Activated CD4-positive, CD25-positive, alpha-beta regulatory T cell treated with anti-CD3 and anti-CD28 coated beads, Interleukin-2, amount 50 U/mL, for 72 hours (primary cell): ENCODE results near the gene IQGAP2.
"Not testable (repeated sequence)": the region's sequence is repeated elsewhere in the genome, so short reads cannot be mapped to it uniquely, and the experiment has no call there.

ENCODE experiments used
- DNase-seq: peaks from one replicate; pipeline ENCODE4 v3.0.0; 2021

Gene IQGAP2, protein sequence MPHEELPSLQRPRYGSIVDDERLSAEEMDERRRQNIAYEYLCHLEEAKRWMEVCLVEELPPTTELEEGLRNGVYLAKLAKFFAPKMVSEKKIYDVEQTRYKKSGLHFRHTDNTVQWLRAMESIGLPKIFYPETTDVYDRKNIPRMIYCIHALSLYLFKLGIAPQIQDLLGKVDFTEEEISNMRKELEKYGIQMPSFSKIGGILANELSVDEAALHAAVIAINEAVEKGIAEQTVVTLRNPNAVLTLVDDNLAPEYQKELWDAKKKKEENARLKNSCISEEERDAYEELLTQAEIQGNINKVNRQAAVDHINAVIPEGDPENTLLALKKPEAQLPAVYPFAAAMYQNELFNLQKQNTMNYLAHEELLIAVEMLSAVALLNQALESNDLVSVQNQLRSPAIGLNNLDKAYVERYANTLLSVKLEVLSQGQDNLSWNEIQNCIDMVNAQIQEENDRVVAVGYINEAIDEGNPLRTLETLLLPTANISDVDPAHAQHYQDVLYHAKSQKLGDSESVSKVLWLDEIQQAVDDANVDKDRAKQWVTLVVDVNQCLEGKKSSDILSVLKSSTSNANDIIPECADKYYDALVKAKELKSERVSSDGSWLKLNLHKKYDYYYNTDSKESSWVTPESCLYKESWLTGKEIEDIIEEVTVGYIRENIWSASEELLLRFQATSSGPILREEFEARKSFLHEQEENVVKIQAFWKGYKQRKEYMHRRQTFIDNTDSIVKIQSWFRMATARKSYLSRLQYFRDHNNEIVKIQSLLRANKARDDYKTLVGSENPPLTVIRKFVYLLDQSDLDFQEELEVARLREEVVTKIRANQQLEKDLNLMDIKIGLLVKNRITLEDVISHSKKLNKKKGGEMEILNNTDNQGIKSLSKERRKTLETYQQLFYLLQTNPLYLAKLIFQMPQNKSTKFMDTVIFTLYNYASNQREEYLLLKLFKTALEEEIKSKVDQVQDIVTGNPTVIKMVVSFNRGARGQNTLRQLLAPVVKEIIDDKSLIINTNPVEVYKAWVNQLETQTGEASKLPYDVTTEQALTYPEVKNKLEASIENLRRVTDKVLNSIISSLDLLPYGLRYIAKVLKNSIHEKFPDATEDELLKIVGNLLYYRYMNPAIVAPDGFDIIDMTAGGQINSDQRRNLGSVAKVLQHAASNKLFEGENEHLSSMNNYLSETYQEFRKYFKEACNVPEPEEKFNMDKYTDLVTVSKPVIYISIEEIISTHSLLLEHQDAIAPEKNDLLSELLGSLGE (N-terminal part only)

DNA sequence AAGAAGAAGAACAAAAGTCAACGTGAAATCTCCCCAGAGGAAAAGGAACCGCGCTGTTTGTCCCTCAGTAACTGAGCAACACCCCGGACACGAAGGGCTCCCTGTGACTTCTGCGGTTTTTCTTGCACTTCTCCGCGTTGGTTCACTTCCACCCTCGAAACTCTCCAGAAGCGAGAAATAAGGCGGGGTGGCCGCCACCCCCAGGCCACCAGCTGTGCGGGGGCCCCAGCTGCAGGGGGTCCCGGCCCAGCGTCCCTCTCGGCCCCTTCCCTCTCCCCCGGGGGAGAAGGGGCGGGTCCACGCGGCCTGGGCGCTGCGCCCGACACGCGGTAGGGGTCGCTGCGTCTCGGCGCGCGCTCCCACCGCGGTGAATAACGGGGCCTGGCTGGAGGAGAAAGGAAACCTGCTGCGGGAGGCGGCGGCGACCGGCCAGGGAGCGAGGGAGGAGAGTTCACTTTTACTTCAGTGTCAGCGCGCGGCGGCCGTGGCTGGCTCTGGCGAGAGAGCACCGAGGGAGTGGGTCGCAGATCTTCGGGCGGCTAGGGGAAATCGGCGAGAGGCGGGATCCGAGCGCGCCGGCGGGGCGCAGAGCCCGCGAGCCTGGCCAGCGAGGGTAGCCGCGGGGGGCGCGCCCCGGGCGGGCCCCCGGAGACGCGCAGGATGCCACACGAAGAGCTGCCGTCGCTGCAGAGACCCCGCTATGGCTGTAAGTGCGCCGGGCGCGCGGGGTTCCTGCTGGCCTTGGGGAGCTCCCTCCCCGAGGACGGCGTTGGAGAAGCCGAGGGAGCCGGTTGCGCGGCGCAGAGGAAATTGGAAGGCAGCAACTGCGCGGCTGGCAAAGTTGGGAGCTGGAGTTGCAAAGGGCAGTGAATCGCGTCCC lies at the start of gene IQGAP2:
Gene IQGAP2 (plus strand): TSS at position 400 of the 880 bp plus-strand sequence. CDS start 261 bp downstream, at position 661.
- peak; percentile 78 for DNase-seq

DNA sequence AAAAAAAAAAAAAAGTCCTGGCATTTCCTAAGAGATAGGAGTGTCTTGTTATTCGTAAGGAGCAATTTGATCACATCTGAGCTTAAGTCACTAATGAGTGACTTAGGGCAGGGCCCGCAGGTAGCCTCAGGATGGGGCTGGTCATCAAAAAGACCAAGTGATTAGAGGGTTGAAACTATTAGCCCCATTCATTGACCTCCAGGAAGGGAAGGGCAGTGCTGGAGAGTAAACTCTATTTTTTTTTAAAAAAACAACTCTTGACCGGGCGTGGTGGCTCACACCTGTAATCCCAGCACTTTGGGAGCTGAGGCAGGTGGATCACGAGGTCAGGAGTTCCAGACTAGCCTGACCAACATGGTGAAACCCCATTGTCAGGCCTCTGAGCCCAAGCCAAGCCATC lies 46.2 kb upstream of the IQGAP2 start:
- no peak for DNase-seq

GRCh38 chr5:76363352-76364225 lies 39.5 kb upstream of the IQGAP2 start:
- no peak for DNase-seq

GRCh38 chr5:76364226-76364589 lies 38.9 kb upstream of the IQGAP2 start:
- DNase-seq = no peak

- DNase-seq = no peak
Measured at GRCh38 chr5:76365561-76365960, 37.5 kb upstream of the IQGAP2 start.

DNA sequence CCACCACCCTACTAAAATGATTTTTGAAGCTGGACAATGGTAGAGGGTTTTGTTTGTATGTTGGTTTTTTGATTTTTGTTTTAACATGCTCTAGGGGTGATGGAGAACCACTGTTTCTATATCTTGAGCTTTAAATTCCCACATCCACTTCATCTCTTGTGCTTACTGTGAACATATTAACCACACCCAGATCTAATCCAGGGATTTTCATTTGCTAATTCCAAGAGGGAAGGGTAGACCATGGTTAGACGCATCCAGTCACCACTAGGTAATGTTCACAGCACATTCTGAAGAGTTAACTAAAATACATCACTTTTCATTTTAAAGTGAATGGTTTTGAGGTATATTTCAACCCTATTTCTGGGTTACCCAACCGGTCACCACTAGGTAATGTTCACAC lies 36.5 kb upstream of the IQGAP2 start:
- DNase-seq = no peak

- no peak for DNase-seq
Measured at GRCh38 chr5:76367623-76368371, 35.3 kb upstream of the IQGAP2 start.

DNA sequence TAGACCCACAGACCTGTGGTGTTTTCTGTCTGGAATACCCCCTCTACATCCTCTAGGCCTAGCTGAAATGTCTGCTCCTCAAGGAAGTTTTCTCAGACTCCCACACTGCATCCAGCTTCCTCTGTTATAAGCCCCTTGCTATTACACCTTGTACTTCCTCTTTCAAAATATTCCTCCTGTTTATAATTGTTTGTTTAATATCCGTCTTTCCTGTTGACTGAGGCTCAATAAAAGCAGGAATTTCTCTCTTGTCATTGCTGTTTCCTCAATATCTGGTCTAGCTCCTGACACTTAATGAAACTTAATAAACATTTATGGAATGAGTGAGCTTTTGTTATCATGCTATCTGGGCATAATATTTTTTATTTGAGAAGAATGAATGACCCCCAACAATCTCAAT lies 34.1 kb upstream of the IQGAP2 start:
- no peak for DNase-seq

DNA sequence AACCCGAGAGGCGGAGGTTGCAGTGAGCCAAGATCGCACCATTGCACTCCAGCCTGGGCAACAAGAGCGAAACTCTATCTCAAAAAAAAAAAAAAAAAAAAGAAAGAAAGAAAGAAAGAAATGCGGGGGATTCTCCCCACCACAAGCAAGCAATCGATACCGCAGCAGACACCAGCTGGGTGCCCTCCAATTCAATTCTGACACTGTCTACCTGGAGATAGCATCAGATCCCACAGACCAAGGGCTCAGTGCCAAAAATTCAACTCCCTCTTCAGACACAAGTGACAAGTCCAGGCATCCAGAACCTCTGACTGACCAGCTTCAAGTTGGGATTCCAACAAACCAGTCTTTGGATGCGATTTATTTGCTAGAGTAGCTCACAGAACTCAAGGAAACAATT lies 33.4 kb upstream of the IQGAP2 start:
- not testable (repeated sequence) for DNase-seq

GRCh38 chr5:76371960-76372322 lies 31.1 kb upstream of the IQGAP2 start:
- DNase-seq = no peak

DNA sequence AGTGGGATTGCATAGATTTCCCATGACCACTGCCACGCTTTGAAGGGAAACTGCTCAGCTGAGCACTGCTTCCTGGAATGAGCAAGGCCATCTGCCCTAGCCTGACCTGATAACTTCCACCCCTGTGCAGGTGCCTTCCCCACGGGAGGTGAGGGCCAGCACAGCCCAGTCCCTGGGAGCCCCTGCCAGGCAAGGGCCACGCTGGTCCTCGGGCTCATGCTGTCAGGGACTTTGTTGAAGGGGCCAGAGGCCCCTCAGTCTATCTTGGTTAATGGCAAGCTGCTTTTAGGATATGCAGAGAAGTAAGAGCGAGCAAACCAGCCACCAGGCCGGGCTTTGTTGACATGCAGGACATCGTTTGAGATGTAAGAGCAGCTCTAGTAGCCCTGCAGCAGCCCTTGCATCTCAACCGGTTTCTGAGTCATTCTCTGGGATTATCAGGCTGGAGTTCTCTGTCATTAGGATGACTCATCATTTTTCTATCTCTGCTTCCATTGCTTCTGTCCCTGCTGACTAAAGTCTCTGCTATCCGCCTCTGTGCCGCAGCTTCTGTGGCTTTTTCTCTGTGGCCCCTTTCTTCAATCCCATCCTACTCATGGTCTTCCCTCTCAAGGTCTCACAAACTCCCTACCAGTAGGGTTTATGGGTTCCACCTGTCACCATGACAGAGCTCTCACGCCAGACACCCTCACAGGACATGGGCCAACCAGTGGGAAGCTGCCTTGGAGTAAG lies 30.6 kb upstream of the IQGAP2 start:
- no peak for DNase-seq

- DNase-seq = no peak
Measured at GRCh38 chr5:76376148-76376865, 26.8 kb upstream of the IQGAP2 start.

GRCh38 chr5:76376866-76377230 lies 26.2 kb upstream of the IQGAP2 start:
- DNase-seq = no peak

- no peak for DNase-seq
Measured at GRCh38 chr5:76378355-76378754, 24.7 kb upstream of the IQGAP2 start.

DNA sequence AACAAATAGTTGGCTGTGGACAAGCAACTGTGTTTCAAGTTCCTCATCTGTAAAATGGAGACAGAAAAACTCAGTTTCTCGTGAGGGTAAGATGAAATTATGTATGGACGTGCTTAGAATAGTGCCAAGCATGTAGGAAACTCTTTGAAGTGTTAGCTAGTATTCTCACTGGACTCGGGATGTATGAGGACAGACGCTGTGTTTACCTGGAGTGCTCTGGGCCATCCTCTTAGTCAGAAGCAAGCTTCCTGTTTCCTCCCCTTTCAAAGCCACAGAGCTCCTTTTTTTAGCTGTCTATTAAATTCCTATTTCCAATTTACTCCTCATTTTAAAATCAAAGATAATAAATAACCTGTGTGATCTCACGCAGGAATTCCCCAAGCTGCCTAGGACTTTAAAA lies 23.8 kb upstream of the IQGAP2 start:
- DNase-seq = no peak

DNA sequence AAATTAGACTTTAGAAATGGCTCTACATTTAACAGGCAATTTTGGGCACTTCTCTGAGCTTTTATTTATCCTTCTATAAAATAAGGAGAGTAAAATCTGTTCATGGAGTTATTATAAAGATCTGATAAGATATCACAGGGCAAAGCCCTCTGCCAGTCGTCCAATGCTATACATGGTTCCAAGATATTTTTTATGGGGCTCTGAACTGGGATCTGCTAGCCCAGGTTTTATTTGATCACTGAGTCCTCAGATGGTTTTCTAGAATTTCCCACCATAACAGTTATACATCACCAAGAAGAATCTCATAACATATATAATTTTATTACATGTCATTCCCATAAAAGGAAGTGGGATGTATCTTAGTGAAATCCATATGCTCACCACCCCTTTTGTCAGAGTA lies 23.2 kb upstream of the IQGAP2 start:
- no peak for DNase-seq

- no peak for DNase-seq
Measured at GRCh38 chr5:76380346-76381066, 22.6 kb upstream of the IQGAP2 start.

DNA sequence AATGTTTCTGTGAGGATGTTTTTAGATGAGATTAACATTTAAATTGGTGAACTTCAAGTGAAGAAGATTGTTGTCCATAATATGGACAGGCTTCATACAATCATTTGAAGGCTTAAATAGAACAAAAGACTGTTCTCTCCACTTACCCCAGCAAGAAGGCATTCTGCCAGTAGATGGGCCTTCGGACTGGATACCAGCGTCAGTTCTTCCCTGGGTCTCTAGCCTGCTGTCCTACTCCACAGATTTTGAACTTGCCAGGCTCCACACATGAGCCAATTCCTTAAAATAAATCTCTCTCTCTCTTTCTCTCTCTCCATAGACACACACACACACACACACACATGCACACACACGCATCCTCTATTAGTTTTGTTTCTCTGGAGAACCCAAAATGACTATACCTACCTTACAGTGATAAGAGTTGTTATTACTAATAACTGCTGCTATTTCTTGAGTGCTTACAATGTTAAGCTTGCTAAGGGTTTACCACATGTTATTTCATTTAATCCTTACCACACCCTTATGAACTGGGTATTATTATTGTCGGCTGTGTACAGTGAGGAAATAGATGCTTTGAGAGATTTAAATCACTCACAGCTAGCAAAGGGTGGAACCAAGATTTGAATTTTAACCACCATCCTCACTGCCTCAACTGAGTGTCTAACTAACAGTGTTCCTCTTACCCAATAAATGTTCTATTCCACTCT lies 19.8 kb upstream of the IQGAP2 start:
- no peak for DNase-seq
